Stimulated activated CD4-positive, alpha-beta T cell treated with anti-CD3 and anti-CD28 coated beads, Interleukin-2, amount 100 ng/mL, for 24 hours (primary cell): ENCODE data around the gene TUBA1B.
"Not testable (repeated sequence)": the region's sequence is repeated elsewhere in the genome, so short reads cannot be mapped to it uniquely, and the experiment has no call there.

Experiments
- DNase-seq, 2 donors: peaks; one replicate each; pipeline ENCODE4 v3.0.0-alpha.2; 2020

The TUBA1B gene

DNA sequence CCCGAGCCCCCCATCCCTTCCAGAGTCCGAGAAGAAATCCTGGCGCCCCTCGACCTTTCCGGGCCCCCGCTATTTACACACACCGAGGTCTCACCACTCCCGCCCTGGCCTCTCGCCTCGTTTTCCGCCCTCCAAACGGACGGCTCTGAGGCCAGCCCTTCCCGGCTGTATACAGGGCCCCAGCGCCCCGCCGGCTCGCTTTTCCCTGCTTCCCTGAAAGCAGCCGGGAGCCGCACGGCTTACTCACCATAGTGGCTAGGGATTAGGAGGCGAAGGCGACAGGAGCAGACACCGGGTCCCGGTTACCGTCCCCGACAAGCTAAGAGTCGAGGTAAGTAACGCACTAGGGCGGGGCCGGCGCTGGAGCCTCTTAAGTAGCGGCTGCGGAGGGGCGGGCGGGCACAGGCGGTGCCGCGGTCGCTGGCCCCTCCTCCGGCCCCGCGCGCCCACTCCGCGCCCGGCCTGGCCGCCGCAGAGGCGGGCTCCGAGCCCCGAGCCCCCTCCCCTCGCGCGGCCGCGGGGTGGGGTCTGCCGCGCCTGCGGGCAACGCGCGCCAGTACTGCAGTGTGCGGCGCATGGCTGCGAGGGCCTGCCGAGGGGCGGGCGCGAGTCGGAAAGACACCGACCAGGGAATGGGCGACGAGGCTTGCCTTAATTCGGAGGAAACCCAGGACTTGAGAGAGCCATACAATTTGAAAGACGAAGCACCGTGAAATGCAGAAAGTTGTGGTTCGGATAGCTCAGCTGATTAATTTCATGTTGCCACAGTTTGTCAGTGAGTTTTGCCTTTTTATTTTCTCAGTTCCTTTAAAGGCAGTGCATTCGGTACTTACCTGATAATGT is at the start of gene TUBA1B:
TUBA1B (minus strand) TSS at position 345 of the 843 bp plus-strand sequence; CDS start at position 250, 95 bp downstream.
- peak; percentile 92 for DNase-seq

DNA sequence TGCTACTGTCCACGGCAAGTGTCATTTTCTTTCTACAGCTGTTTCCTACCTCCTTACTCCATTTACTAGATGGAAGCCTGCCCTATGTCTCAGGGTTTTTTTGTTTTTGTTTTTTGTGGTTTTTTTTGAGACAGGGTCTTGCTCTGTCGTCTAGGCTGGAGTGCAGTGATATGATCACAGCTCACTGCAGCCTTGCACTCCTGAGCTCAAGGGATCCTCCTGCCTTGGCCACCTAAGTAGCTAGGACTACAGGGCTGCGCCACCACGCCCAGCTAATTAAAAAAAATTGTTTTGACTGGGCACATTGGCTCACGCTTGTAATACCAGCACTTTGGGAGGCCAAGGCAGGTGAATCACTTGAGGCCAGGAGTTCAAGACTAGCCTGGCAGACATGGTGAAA is 43.0 kb upstream of the TUBA1B start:
- DNase-seq: no peak

DNA sequence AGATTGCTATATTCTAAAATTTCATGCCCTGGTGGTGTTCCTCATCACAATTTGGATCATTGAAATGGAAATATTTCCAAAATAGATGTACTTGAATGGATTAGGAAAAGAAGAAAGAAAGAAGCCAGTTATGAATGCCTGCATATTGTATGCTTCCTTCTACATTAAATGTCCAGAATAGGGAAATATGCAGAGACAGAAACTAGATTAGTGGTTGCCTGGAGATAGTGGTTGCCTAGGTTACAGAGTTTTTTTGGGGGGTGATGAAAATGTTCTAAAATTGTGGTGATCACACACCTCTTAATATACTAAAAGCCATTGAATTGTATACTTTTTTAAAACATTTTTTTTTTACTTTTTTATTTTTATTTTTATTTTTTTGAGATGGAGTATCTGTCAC is 39.7 kb upstream of the TUBA1B start:
- no peak for DNase-seq

DNA sequence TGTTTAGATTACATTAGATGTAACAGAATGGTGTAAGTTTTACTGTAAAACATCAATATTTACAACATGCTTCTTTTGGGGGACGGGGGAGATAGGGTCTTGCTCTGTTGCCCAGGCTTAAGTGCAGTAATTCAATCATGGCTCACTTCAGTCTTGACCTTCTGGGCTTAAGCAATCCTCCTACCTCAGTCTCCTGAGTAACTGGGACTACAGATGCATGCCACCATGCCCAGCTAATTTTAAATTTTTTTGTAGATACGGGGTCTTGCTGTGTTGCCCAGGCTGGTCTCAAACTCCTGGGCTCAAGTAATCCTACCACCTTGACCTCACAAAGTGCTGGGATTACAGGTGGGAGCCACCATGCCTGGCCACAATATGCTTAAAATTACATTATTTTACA is 33.9 kb upstream of the TUBA1B start:
- no peak for DNase-seq

DNA sequence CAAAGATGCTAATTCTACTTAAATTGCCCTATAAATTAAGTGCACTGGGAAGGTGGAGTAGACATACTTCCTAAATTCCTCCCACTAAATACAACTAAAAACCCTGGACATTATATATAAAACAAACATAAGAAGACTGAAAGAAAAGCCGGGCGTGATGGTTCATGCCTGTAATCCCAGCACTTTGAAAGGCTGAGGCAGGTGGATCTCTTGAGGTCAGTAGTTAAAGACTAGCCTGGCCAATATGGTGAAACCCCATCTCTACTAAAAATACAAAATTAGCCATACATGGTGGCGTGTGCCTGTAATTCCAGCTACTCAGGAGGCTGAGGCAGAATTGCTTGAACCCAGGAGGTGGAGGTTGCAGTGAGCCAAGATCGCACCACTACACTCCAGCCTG is 30.7 kb upstream of the TUBA1B start:
- DNase-seq: not testable (repeated sequence)

DNA sequence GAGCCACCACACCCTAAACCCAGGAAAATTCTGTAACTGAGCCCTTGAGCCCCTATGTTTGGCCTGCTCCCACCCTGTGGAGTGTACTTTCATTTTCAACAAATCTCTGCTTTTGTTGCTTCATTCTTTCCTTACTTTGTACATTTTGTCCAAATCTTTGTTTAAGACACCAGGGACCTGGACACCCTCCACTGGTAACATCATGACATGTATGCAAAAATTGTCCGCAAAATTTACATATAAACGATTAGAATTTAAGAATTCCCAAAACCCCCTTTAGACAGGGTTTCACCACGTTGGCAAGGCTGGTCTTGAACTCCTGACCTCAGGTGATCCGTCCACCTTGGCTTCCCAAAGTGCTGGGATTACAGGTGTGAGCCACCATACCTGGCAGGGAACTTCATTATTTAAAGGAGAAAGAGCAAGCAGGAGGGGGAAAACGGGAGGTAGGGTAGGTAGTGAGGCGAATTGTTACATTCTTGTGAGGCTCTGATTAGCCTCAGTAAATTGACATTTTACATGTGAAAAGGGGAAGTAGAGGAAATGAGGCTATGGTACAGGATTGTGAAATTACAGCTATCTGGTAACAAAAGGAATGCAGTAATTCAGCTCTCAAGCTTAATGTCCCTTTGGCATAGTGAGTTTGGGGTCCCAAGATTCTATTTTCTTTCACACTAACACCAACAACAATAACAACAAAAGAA is 30.0 kb upstream of the TUBA1B start:
- DNase-seq: no peak

DNA sequence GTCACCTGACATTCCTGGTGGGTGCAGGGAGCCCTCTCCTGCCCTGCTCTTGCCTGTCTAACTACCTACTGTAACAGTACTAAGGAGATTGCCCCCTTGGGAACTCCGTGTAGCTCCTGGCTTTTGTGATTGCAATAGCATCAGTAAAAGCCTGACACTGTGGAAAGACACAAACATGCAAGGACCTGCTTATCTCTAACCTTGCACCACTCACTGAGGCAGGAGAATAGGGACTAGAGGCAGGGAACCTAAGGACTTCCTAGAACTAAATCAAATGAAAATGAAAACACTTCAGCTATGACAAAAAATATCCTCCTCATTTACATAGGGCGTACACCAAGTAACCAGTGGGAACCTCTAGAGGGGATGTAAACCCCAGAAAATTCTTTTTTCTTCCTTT is 29.2 kb upstream of the TUBA1B start:
- DNase-seq: no peak

DNA sequence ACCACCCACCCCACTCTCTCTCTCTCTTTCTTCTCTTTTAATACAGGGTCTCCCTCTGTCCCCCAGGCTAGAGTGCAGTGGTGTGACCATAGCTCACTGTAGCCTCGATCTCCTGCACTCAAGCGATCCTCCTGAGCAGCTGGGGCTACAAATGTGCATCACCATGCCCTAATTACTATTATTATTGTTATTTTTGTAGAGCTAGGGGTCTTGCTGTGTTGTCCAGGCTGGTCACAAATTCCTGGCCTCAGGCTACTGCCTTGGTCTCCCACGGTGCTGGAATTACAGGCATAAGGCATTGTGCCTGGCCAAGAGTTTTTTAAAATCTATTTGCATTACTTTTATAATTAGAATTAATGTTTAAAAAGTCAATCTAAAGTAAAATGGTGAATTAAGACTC is 23.0 kb upstream of the TUBA1B start:
- DNase-seq: no peak

DNA sequence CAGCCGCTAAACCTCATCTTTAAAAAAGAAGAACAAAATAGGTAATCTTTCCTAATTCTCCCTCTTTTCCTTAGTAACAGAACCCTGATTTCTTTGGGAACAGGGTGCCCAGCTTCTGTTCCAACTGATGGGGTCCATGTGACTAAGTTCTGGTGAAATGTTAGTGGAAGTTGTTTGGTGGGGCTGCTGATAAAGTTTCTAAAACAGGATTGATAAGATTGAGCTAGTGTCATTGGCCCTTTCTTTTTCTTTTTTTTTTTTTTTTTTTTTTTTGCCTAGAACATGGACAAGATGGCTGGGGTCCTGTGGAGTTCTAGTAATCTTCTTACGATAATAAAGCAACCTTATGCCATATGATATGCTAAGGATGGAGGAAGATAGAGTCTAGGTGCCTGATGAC is 16.2 kb upstream of the TUBA1B start:
- DNase-seq: no peak

DNA sequence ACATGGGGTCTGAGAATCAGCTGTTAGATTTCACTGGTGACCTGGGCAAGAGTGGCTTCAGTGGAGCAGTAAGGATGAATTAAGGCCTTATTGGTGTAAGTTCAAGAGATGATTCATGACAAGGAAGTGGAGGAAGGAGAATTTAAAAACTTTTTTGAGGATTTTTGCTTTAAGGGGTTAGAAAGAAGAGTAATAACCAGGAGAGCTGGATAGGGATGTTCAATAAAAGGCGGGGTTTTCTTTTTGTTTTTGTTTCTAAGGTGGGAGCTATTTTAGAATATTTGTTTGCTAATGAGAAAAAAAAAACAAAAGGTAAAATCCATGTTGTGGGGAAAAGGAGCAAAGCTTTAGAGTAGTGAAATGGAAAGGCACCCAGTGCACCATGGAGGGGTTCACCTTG is 15.2 kb upstream of the TUBA1B start:
- DNase-seq: no peak

DNA sequence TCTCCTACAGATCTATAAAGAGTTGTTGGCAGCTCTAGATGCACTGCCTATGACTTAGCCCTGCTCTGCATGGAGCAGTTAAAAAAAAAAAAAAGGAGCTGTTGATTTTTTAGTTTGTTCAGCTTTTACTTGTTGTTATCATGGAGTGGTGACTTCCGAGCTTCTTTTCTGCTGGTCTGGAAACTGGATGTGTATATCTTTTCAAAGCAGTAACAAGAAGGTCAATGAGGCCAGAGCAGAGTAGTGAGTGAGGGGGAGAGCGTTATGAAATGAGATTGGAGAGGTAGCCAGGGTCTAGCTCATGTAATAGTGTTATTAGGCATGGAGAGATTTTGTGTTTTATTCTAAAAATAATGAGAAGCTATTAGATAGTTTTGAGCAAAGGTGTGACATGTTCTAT is 13.2 kb upstream of the TUBA1B start:
- no peak for DNase-seq

DNA sequence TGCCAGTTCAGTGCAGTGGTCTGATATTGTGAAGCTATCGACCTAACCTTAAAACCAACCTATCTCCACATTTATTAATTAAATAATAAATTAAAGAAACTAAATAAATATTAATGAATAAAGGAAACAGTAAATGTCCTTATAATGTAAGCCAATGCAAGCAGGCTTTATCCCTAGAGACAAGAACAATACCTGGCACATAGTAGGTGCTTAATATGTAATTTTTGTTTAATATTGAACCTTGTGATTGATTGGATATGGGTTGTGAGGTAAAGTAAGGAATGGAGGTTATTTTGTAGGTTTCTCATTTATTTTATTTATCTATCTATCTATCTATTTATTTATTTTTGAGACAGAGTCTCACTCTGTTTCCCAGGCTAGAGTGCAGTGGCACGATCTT is 7.8 kb upstream of the TUBA1B start:
- DNase-seq: no peak

DNA sequence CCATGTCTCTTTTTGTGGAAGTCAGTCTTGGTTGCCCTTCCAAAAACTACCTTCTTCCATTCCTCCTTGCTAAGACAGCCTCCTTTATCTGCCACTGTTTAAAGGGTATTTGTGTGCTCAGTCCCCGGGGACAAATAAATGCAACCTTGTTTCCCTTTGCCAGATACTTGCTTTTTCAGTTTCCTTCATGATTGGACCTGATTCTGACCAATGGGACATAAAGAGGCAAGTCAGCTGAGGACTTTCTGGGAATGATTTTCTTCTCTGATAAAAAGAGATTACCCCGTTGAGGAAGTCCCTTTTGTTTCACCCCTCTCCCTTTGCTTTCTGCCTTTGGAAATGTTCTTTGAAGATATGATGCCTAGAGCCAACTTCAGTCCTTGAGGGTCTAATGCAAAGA is 7.4 kb upstream of the TUBA1B start:
- no peak for DNase-seq

DNA sequence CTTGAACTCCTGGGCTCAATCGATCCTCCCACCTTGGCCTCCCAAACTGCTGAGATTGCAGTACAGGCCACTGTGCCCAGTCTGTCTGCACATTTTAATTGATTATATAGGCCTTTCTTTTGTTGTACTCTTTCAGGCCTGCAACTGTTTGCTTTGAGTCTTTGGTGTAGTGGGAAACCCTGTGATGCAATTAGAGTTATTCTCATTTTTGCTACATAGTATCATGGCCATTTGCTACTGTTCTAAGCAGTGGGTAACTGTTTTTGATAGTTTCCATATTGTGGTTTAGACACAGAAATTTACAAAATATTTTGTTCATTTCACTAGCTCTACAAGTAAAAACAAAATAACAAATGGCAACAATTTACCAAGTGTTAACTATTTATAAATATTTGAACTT is 6.3 kb upstream of the TUBA1B start:
- DNase-seq: no peak

DNA sequence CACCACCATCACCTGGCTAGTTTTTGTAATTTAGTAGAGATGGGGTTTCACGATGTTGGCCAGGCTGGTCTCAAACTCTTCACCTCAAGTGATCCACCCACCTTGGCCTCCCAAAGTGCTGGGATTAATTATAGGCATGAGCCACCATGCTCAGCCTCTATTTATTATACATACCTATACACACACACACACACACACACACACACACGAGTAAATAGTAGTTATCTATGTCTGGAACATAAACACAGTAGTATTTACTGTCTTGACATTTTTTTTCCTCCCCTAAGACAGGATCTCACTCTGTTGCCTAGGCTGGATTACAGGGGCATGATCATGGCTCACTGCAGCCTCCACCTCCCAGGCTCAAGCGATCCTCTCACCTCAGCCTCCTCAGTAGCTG is 5.8 kb upstream of the TUBA1B start:
- not testable (repeated sequence) for DNase-seq

DNA sequence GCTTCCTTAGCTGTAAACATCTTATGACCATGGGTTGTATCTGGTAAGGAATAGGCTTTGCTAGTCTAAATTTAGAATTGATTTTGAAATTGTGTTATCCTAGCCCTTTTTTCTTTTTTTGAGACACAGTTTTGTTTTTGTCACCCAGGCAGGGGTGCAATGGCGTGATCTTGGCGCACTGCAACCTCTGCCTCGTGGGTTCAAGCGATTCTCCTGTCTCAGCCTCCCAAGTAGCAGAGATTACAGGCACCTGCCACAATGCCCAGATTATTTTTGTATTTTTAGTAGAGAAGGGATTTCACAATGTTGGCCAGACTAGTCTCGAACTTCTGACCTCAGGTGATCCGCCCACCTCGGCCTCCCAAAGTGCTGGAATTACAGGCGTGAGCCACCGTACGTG is 2.4 kb upstream of the TUBA1B start:
- no peak for DNase-seq

DNA sequence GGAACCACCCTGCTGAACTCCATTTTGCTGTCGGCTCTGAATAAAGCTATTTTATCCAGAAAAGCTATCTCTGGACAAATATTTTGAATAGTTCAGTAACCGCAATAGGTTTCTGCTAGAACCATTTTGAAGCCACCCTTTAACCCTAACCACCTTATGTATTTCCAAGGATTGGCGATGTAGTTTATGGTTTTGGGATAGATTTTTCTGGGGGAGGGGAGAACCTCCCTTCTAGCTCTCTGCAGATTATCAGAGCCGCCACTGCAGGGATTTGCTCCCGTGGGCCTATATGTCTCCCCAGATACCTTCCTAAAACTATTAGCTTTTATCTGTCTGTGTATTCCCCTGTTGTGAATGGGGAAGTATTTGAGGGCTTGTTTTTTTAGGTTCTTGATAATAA is 1.8 kb upstream of the TUBA1B start:
- DNase-seq: no peak

DNA sequence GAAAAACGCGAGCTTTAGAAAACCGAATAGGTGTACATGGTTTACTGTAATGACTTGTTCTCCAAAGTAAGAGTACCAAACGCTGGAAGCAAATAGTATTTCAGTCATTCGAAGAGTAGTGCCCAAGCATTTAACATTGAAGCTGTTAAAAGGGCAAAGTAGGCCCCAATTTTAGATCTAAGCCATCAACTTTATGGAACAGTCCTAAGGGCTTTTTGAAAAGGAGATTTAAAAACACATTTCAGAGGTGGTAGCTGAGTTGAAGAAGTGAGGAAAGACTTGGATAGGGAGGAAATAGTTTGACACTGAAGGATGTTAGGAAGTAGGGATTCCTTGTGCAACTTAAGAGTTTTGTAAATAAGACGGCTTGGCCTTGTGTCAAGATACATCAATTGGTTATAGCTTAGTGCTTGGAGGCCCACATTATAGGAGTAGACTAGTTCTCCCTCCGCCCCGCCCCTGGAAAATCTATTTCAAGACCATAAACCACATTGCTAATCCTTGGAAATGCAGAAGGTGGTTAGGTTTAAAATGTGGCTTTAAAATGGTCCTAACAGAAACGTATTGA is 783 bp upstream of the TUBA1B start:
- DNase-seq: no peak

DNA sequence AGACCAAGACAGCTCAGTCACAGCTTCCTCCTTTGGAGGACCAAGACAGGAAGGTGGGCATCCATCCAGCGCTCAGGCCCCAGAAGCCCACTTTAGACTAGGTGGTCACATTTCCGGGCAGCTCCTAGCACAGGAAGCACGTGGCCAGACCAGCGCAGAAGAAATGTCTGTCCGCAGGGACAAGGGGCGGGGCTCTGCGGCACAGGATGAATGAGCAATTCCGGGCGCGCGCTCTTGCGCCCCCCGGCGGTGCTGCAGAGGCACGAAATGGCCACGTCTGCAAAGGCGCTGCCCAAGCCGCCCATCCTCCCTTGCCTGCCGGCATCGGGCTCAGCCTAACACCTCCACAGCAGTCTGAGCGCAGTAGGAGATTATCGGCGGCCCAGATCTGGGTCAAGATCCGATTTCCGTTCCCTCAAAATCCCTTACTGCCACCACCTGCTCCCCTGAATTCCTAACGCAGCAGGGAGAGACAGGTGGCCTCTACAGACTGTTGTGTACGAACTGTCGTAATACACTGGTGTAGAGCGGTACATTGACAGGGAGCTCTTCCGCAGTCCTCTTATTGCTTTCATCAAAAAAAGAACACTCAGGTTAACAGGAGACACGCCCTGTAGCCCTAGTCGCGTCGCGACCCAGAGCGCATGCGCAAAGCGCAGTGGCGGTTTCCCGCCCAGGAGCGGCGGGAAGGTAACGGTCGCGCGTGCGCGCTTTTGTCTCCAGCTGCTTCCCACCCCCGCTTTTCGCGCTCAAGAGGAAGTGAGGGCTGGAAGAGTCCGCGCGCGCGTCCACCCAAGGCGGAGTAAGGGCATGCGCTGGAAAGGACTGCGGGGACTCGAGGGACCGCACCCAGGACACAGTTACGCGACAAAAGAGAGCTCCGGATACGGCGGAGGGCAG is 794 bp downstream of the TUBA1B start:
- peak; percentile 92 for DNase-seq

DNA sequence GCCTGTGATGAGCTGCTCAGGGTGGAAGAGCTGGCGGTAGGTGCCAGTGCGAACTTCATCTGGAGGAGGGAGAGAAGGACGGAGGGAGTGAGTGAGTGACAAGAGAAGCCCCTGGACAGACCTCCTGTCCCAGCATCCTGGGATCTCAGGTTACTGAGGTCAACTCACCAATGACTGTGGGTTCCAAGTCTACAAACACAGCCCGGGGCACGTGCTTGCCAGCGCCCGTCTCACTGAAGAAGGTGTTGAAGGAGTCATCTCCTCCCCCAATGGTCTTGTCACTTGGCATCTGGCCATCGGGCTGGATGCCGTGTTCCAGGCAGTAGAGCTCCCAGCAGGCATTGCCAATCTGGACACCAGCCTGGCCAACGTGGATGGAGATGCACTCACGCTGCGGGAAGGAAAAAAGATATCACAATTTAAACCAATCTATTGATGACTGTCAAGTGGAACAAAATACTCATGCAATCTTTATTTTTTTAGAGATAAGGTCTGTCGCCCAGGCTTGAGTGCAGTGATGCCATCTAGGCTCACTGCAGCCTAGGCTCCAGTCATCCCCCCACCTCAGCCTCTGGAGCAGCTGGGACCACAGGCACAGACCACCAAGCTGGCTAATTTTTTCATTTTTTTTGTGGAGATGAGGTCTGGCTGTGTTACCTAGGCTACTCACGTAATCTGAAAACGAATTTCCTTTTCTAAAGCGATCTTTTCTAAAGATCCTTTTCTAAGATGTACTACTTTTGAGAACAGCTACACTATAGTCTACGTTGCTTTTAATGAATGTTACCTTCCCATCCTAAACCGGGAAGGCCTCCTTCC is 1.7 kb downstream of the TUBA1B start:
- peak; percentile 24 to 26 for DNase-seq

DNA sequence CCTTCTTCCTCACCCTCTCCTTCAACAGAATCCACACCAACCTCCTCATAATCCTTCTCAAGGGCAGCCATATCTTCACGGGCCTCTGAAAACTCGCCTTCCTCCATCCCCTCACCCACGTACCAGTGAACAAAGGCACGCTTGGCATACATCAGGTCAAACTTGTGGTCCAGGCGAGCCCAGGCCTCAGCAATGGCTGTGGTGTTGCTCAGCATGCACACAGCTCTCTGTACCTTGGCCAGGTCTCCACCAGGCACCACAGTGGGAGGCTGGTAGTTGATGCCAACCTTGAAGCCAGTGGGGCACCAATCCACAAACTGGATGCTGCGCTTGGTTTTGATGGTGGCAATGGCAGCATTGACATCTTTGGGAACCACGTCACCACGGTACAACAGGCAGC is 3.2 kb downstream of the TUBA1B start:
- DNase-seq: not testable (repeated sequence)
